Fibroblast of lung (primary cell): ENCODE measurements around the gene PPP1R12C.

Experiments used
- CTCF ChIP-seq, 2 donors: IDR thresholded peaks in 1 of 2; conservative IDR thresholded peaks in 1 of 2; 1 replicate in 1 of 2; 2 replicates in 1 of 2; pipeline ENCODE4 v1.5.1; 2011 to 2012; ENCODE audit warnings: low read length in 2 of 2, control low read depth in 1 of 2, inconsistent platforms in 1 of 2, low read depth in 1 of 2, mild to moderate bottlenecking in 1 of 2
- EZH2 ChIP-seq: IDR thresholded peaks from 2 replicates; pipeline ENCODE4 v1.5.1; 2012; ENCODE audit warnings: low read length, control low read depth, mild to moderate bottlenecking; ENCODE audit errors: missing control alignments

DNA sequence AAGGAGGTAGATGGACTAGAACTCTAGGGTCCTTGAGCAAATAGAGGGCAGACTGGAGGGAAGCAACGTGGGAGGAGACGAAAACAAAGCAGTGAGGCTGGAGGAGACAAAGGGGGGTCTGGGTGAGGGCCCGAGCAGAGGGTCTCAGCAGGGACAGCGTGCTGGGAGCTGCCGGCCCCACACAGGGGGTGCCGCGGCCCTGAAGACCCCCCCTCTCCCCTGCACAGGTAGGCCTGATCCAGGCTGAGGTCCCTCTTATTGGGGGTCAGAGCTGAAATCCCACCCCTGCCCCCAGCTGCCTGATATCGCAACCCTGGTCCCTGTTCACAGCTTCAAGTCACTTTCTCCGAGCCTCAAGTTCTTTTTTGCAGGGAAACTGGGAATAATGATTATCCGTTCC is 33.0 kb downstream of the PPP1R12C start:
- TF ChIP-seq CTCF (conservative IDR thresholded peaks at IDR 0.05 in 1 of 2, IDR thresholded peaks at IDR 0.05 in 1 of 2; ENCODE audit: low read depth in 1 of 2, low read length in 2 of 2) = no peak
- no peak for TF ChIP-seq EZH2
